ENCODE results near the gene KCND2.

Gene KCND2

DNA sequence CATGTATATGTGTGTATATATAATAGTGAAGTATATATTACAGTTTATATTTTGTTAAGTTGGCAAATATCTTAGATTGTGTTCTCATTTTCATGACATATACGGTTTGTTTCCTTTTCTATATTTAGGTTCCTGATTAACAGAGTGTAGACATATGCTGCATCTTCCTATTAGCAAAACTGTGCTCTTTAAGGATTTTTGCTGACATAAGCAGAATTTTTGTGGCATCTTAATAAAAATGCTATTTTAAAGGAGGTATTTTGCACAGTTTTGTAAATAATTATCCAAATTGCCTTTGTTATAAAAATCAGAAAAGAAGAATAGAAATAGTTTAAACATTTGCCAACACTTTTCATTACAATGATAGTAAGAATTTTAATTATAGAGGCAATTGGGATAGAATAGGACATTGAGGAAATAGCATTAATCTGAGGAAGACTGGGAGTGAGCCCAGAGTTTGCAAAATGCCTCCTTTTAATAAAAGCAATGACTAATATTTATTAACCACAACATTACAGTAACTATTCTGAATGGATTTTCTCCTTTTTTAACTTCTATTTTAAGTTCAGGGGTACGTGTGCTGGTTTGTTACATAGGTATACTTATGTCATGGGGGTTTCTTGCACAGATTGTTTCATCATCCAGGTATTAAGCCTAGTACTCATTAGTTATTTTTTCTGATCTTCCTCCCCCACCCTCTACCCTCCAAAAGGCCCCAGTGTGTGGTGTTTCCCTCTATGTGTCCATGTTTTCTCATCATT, 38.2 kb downstream of the KCND2 start:
- DNase-seq, result no peak

DNA sequence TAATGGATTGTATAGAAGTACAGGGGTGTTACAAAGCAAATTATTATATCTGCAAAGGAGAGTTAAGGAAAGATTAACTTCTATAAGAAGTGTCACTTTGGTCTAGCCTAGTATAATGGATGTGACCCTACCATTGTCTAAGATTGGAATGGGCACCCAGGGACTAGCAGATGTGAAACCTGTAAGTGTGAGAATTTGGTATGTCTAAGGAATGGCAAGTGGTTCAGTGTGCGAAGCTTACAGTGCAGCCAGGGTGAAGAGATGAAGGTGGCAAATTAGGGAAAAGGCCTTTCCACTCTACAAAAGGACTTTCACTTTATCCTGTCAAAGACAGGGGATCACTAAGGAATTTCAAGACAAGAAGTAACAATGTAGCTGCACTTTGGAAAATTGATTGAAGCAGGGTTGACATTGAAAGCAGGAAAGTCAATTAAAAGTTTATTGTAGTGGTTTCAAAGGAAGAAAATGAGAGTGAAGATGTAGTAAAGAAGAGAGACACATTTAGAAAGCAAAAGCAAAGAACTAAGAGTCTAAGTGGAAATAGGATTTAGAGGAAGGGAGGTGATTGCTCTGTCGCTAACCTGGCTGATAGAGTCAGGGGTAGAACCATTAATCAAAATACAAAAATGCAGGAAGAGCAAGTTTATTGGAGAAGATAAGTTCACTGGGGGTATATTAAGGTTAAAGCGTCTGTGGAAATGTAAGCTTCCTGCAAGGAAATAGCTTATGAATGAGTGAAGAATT, 47.4 kb downstream of the KCND2 start:
- no peak for DNase-seq

DNA sequence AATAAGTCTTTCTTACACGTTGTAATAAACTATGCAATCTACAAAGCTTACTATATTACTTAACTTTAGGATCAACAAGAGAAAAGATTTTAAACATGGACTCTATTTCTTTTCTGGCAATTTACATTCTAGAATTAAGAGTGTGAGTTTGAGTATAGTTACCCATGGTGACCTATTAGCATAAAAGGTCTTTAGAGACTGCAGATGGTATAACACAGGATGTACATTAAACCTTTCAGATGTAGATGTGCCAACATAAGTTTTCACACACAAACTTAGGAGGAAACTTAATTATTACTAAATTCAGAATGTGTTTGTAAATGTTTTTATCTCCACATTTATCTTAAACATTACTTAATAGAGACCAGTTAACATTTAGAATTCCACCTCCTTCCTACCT, 54.1 kb downstream of the KCND2 start:
- no peak for DNase-seq

DNA sequence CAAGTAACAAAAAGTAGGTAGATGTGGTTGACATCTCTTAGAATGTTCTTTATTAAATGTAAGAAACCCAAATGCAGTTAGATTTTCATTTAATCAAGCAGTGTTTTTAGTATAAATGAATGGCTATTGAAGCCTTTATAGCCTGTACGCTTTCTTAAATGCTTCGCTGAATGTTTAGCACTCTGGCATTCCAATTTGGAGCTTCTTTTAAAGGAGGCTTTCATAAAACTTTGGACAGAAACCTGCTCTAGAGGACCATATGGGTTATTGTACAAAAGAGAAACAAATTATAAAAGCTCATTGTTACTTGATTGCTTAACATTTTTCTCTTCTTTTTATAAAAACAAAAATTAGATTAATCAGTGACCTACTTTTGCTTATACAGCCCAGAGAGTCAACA, 59.5 kb downstream of the KCND2 start:
- no peak for DNase-seq

DNA sequence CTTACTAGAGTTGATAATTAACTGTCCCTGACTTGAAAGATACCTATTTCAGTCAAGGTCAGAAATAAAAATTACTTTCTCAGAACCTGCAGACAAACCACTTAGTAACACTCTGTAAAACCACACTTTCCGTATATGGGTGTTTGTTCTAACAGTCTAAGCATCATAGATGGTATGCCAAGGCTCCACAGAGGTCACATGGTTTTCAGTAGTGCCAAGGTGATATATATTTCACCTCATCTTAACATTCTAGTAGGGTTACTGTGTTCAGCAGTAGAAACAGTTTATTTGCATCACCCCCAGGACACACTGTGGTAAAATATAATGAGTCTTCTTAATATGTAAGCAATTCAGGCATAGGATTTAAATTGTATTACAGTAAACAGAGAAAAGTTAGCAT, 61.5 kb downstream of the KCND2 start:
- no peak for DNase-seq

DNA sequence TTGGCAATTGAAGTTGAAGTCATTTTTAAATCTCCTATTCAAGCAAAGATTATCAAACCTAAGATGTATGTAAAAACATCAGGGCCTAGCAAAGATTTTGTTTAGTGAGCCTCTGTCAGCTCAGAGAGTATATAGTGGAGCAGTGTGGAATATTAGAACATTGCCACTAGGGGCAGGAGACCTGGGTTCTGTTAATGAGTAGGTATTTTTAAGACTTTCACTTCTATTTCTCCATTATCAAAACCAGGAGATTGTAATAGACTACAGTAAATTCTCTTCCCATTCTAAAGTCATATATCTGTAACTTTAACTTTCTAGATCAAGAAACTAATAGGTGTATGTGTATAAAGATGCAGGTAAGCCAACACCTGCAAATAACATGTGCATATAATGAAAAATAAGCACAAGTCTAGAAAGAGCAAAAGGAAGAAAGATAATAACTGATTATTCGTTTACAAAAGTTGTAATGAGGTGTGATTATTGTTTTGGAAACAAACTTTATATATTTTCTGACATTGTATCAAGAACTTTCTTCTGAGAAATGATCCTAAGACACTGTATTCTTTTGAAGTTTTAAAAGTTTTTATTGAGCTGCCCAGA, 64.4 kb downstream of the KCND2 start:
- no peak for DNase-seq

DNA sequence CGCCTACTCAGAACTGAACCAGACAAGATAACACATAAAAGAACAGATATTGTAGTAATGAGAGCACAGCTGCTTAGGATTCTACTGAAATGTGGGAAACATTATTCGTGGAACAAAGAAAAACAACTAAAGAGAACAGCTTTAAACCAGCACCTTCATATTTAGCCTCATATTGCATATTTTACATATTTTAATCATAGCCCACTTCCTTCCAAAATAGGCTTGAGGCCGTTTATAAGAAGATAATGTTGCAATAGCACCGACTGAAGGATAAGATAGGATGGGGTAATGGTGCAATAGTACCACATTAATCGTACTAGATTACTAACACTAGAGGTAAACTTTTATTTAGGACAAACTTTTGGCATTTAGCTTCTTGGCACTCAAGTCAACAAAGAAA, 71.3 kb downstream of the KCND2 start:
- DNase-seq, result no peak

DNA sequence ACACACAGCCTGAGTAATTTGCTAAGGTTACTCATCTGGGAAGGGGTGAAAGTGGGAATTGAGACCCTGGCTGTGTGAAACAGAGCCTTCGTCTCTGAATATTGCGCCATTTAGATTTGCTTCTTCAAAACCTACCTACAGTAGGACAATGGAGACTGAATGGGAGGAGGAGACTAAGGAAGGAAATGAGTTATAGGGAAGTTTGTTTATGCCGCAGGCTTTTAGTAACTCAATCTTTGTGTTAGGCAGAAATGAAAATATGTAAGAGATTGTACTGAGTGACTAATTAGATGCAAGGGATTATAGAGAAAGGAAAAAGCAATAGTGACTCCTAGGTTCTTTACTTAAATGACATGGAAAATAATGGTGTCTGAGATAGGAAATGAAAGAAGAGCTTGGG, 80.2 kb downstream of the KCND2 start:
- no peak for DNase-seq

DNA sequence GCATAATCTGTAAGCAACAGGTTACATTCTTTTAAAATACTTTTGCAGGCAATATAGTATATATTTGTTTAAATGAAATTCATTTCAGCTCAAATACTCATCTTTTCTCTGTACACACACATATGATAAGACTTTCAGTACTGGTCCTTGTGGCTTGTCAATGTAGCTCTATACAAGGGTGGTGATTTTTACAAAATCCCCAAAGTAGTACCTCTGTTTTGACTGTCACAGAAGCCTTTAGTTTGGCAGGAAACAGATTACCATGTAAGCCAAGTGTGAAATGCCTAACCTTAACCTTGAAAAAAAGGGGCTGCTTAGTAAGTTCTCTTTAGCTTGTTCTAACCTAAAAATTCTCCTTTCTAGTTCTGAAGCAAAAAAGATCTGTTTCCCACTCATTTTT, 87.9 kb downstream of the KCND2 start:
- no peak for DNase-seq

DNA sequence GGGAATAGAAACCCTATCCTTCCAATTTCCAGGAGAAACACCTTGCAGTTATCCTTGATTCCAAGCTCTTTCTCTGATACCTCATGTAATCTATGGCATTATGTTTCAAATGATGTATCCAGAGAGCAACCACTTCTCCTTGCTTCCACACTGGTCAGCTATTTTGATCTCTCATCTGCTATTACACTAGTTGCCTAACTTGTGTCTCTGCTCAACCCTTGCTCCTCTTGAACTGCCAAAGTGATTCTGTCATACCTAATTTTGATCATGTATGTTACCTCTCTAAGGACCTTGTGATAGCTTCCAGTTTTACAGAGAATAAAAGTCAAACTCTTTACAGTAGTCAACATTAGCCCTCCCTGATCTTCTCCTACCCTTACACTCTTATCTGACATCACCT, 90.4 kb downstream of the KCND2 start:
- DNase-seq, result no peak

DNA sequence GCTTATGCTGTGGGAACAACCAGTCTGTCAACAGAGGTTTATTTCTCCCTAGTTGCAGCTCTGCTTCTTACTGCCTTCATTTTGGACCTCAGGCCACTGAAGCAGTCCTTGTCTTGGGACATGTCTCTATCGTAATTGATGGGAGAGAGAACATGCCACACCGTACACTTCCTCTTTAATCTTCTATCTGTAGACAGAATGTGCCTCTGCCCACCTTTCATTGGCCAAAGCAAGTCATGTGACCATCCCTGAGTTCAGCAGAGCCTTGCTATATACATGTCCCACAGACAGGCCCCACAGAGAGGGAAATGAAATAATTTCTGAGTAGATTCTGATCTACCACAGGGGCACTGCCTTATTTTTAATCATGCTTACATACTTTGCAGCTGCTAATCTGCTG, 98.0 kb downstream of the KCND2 start:
- DNase-seq, result no peak

DNA sequence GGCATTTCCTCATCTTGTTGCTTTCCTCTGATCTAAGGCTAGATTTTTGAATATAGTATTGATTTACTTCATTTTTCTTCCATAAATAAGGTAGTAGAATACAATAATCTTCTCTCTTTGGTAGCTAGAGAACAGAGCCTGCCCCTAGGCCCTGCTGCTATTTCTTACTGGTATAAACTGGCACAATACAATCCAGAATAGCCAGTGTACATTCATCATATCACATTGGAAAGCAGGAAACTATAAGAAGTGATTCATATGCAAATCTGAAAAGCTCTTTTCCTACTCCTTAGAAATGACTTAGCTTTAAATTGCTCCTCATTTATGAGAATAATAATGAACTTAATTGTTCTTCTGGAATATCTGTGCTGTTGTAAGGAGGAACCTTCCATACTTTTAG, 100.2 kb downstream of the KCND2 start:
- no peak for DNase-seq

DNA sequence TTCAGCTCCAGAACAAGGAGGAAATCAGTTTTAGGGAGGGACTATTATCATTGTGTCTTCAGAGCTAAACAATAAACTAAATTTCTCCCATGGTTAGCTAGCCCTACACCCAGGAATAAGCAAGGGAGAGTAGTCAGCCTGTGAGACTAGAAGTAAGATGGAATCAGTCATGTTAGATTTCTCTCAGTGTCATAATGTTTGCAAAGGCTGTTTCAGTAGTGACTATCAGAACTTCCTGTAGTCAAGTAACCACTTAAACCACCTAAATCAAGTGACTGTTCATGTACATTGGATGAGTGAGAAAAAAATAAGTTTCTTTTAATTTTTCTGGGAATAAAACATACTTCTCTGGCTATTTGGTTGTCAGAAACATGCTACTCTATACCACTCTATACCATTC, 121.6 kb downstream of the KCND2 start:
- DNase-seq, result no peak

DNA sequence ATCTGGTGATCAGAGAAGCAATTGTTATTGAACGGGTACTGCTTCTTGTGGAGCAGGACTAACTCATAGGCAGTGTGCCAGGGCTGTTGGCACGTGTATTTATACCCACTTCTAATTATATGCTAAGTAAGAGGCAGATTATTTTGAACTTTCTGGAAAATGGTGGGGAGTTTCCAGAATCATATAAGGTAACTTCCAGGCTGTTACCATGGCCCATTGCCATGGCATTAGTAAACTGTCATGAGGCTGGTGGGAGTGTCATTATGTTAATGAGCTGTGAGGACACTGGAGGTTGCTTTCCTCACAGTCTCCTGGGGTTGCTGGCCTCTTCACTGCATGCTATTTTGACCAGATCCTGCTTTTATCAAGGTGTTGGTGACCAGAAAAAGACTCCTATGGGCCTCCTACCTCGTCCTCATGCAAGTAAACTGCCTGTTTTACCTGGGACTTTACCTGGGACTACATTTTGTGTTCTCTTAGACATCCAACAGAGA, 122.6 kb downstream of the KCND2 start:
- no peak for DNase-seq

DNA sequence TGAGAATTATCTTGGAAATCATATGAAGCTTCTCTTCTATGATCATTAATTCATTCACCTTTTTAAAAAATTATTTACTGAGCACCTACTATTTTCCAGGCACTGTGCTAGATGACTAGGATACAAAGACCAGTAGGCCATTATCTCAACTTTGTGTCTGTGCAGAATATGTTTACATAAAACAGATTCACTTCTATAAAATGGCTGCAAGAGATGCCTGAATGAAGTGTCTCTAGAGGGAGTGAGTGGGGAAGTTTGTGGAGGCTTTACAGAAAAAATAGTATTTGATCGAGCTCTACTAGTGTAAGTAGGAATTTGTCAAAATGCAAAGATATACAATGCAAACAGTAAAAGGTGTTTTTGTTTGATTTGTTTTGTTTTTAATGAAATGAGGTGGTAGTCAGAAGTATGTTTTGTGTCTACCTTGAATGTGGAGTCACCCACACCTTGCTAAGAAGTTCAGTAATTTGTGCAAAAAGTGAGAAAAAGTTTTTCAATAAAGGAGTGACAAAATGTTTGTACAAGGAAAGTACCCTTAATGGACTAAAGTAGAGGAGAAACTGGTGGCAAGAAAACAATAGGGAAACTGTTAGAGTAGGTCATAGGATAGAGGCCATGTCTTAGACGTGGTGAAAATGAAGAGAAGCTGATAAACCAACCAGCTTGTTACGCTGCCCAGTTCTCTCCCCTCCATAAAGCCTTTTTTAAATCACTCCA, 125.5 kb downstream of the KCND2 start:
- no peak for DNase-seq

DNA sequence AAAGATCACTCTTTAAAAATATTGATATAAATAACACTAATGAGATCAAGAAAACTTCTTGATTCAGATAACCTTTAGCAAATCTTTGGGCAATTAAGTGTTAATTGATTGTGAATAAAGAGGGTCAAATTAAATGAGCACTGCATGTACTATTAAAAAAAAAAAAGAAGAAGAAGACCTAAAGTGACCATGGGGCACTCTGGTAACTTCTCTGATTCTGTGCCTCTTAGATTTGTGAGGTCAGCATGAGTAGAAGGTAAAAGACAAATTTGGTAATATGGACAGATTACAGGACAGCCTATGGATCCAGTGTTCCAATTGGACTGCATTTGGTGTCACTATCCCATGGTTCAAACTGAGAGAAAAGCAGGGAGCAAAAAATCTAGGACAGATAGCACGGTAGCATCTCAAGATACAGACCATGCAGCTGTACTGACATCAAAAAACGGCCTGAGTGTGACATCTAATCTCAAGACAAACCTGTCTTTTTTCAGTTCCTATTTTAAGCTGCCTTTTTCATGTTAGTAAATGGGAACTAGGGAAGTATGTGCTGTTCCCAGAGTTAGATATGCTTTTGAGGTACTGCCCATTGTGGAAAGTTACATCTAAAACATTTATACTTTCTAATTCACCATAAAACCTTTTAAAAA, 128.0 kb downstream of the KCND2 start:
- DNase-seq, result no peak

DNA sequence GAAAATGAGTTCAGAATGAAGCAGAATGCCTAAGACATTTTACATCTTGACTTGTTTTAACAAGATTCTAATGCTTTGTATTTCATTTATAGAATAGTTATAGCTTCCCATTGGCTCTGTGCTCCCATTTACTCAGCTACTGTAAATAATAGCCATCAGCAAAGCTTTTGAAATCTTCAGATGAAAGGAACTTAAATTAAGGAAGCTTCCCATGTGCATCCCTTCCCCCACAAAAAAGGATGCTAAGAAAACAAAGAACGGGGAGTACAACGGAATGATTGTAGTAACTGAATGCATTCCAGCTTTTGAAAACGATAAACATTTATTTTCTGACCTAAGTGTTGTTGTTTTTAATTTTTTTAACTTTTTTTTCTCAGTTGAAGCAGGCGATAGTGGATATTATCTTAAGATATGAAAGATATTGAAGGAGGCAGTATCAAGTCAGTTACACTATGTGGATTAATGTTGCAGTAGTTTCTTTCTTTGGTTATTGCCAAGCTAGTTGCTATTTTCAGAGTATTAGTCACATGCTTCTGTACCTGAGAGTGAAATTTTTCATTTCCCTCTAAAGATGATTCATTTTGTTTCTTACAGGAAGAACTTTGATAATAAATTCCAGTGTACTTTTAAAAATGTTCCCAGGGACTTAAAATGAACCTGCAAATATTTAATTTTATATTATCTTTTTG, 129.2 kb downstream of the KCND2 start:
- DNase-seq, result no peak

DNA sequence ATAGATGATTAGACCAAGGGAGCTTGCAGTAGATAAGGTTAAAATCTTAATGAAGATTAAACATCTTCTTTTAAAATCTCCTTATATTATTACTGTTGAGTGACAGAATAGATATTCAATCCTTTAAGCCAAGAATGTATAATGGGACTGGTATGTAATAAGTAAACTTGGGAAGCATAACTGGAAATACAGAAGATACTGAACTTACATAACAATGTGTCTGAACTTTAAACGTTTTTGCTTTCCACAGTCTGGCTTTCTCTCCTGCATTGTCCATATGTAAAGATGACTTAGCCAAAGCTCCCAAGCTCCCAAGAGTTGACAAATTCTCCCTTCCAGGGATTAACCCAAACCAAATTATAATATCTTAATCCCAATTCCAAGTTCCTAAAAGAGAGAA, 129.8 kb downstream of the KCND2 start:
- no peak for DNase-seq

DNA sequence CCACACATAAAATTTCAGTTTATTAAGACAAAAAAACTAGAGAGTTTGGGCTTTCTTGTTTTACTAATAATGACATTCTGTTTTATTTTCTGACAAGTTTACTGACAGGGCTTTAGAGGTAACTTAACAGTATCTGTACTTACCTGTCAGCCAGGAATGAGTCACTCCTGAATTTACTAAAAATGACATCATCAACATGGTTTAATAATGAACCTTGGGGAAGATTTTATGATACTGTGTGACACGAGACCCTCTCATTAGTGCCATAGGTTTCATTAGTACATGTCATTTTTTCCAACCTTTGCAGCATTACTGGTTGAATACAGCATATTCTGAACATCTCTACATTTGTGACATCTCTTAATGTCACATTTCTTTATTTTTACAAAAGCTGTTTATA, 131.1 kb downstream of the KCND2 start:
- no peak for DNase-seq

DNA sequence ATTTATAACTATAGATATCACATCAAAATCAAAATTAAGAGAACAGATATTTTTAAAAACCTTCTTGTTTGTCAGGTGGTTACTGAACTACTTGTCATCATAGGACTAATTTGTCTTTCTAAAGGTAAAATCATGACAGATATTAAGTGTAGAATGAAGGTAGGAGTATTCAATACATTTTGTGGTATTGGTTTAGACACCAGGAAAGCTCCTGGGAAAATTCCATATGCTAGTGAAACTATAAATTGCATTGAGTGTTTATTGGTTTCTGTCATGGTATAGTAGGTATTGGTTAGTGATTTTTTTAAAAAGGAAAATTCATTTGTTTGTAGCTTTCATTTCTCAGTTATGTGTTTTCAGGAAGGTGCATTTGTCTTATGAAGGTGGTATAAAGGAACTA, 132.7 kb downstream of the KCND2 start:
- no peak for DNase-seq

DNA sequence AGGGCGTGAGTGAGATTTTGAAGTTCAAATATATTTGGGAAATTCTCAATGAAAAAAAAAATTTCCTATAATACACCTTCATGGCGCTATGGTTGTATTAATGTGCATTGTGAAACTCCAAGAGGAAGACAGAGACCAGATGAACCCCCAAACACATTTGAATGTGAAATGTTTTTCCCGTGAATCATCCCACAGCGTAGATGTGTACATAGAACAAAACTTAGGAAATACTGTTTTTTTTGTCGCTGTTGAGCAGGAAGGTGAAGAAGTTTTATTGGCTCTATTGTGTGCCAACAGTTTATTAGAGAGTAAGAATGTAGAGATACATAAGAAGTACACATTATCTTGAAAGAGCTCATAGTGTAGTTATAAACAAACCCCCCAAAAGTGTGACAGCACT, 134.0 kb downstream of the KCND2 start:
- no peak for DNase-seq

All from stimulated activated CD4-positive, alpha-beta T cell treated with anti-CD3 and anti-CD28 coated beads, Interleukin-4, amount 100 ng/mL, for 1 hour (primary cell).